ENCODE data around the gene COPS7A. TPM values are rescaled to one million over a fixed set of nuclear protein-coding genes. Genes with fewer than 3 reads are reported as not detected.

COPS7A gene
- total RNA-seq, 1 experiment from 2014 or later = 67.8 TPM

DNA sequence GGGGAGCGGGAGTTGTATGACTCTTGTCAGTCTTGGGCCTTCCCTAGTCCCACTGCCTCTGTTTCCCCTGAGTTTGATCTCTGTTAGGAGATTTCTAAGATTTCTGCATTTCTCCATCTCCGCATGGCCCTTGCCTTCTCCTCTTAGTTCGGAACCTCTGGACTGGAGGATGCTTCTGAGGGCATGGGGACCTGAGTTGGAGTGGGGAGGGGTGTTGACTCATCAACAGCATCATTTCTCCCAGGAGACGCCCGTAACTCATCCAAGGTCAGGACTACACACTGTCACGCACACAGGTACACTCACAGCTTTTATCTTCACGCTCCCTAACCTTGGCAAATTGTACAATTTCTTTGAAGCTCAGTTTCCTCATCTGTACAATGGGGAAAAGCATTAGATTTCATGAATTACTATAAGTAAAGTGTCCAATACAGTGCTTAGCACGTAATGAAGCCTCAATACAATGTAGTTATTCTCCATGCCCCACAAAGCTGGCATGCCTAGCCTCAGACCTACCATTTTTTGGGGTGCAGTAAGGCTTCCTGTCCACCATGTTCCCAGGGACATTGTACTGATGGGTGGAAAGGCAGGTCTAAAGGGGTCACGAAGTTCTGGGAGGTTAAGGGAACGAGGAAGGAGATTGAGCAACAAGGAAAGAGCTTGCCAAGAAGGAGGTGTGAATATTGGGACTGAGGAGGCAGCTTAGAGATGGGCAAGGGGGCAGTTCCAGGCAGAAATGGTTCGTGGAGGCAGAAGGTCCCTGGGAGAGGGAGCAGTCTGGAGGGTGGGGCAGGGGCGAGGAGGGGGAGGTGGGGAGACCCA, 47.9 kb downstream of the COPS7A start:
- Histone ChIP-seq H3K79me2 (ENCODE audit: insufficient read depth, low read length) (peaks cover 29% of the 10 kb centered on the region), H3K4me3 (replicated peaks in 1 of 2; ENCODE audit: low read depth in 1 of 2, low read length in 2 of 2) (no peak overlapping the region), H4K20me1 (ENCODE audit: insufficient read depth) (no peaks in the 10 kb centered on the region), H3K27me3 (ENCODE audit: insufficient read depth, low read length) (no peaks in the 10 kb centered on the region), H3K4me1 (ENCODE audit: control insufficient read depth in 1 of 2, insufficient read depth in 2 of 2, low read length in 2 of 2) (peaks cover 18 to 39% of the 10 kb centered on the region in 2 experiments), H3K27ac (ENCODE audit: low read depth, low read length) (peak overlapping the region; percentile 40; the same call in 1 of the 2 replicates), H3K9ac (ENCODE audit: low read length) (no peak overlapping the region), H3K9me2 (ENCODE audit: insufficient read depth) (no peaks in the 10 kb centered on the region), H3K4me2 (ENCODE audit: low read length) (no peak overlapping the region), H3K36me3 (ENCODE audit: control insufficient read depth in 1 of 2, insufficient read depth in 2 of 2, low read length in 2 of 2) (peaks cover 9 to 13% of the 10 kb centered on the region in 2 experiments; a peak in 3 of 4 replicates), H2AFZ (ENCODE audit: low read depth, low read length, poor library complexity, severe bottlenecking) (no peak overlapping the region), H3K9me3 (ENCODE audit: control insufficient read depth in 1 of 2, insufficient read depth in 1 of 2, low read depth in 1 of 2, low read length in 2 of 2) (no peaks in the 10 kb centered on the region)
- no peak for TF ChIP-seq ELF1 (IDR thresholded peaks at IDR 0.05; ENCODE audit: borderline replicate concordance, low read depth)
- TF ChIP-seq ZNF274 (IDR thresholded peaks at IDR 0.05; ENCODE audit: low read depth, low read length) = no peak
- peak; percentile 84 for TF ChIP-seq TCF7L2 (IDR thresholded peaks at IDR 0.05; ENCODE audit: borderline replicate concordance, extremely low read depth, insufficient read depth, insufficient read length)
- TF ChIP-seq RAD21 (IDR thresholded peaks at IDR 0.05; ENCODE audit: low read depth) = no peak
- TF ChIP-seq, protein P1, sequence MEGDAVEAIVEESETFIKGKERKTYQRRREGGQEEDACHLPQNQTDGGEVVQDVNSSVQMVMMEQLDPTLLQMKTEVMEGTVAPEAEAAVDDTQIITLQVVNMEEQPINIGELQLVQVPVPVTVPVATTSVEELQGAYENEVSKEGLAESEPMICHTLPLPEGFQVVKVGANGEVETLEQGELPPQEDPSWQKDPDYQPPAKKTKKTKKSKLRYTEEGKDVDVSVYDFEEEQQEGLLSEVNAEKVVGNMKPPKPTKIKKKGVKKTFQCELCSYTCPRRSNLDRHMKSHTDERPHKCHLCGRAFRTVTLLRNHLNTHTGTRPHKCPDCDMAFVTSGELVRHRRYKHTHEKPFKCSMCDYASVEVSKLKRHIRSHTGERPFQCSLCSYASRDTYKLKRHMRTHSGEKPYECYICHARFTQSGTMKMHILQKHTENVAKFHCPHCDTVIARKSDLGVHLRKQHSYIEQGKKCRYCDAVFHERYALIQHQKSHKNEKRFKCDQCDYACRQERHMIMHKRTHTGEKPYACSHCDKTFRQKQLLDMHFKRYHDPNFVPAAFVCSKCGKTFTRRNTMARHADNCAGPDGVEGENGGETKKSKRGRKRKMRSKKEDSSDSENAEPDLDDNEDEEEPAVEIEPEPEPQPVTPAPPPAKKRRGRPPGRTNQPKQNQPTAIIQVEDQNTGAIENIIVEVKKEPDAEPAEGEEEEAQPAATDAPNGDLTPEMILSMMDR (IDR thresholded peaks at IDR 0.05 in 2 of 3, conservative IDR thresholded peaks at IDR 0.05 in 1 of 3; ENCODE audit: borderline replicate concordance in 1 of 3, insufficient read depth in 1 of 3, low read depth in 2 of 3, low read length in 2 of 3) = no peak
- TF ChIP-seq ZFX (IDR thresholded peaks at IDR 0.05) = no peak
- intact Hi-C loops (cut with micrococcal nuclease) = no loop called here
- CTCF ChIA-PET = interaction anchor here (0.7 to 1.9 kb wide), 4 partner anchors 13 to 189 kb away, joined by 3 to 13 read pairs (median 4); partner anchors contain the start of gene MLF2
- ATAC-seq (no peak), DNase-seq (ENCODE audit: low read depth, low spot score) (no peak)
- RAD21 ChIA-PET (ENCODE audit: low non-redundant PET in 1 of 2, low total read pairs in 2 of 2, uncharacterized antibody in 2 of 2, unreplicated experiment in 2 of 2) = no interaction called here
- no TSS peak for BruUV-seq (replicated peaks)
- POLR2A ChIA-PET = interaction anchor here (0.7 to 1.5 kb wide), 3 partner anchors 19 to 278 kb away, joined by 3 to 5 read pairs (median 4); partner anchors contain the start of gene MLF2

All from HCT116 (cell line).